HG03521 (cell line): Measurements from ENCODE around the gene GTSE1.

Experiments
- ATAC-seq: cut with Tn5 transposase; IDR thresholded peaks from one replicate; pipeline ENCODE4 v1.9.1; 2021; ENCODE audit warnings: mild to moderate bottlenecking, moderate library complexity; ENCODE audit not compliant: unreplicated experiment

The GTSE1 gene

GRCh38 chr22:46351131-46351735, 54.6 kb downstream of the GTSE1 start:
- ATAC-seq = no peak

- ATAC-seq = no peak
Measured at GRCh38 chr22:46351767-46352166, 55.1 kb downstream of the GTSE1 start.

- no peak for ATAC-seq
Measured at GRCh38 chr22:46352276-46352675, 55.6 kb downstream of the GTSE1 start.

- no peak for ATAC-seq
Measured at GRCh38 chr22:46352691-46353386, 56.2 kb downstream of the GTSE1 start.

- ATAC-seq = no peak
Measured at GRCh38 chr22:46353483-46354105, 56.9 kb downstream of the GTSE1 start.

DNA sequence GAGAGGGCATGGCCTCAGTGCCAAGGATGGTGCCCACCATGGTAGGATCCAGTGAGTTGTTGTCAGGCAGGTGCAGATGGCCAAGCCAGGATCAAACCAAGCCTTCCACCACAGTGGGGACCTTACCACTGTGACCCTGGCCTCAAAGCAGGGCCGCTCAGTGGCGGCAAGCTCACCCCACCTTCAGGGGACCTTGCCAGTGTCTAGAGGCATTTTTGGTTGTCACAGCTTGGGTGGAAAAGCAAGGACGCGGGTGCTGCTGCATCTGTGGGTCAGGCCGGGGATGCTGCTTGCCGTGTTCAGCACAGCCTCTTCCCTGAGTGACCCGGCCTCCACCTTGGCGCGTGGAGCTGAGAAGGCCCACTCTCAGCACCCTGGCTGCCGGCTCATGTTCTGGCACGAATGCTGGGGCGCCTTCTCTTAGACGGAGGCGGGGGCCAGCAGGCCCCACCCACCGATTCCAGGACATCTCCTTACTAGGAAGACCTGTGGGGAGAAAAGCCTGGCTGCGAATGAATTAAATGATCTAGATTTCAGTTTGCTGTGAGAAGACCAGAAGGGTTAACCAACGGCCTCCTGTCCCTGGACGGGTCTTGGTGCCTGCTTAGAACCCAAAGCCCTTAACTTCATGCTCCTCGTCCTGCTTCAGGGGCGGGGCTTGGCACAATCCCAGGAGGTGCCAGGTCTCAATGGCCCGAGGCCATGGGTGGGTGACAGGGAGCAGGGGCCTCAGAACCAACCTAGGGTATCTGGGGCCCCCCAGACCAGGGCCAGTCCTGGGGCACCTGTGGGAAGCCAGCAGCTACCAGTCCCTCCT, 57.7 kb downstream of the GTSE1 start:
- no peak for ATAC-seq

DNA sequence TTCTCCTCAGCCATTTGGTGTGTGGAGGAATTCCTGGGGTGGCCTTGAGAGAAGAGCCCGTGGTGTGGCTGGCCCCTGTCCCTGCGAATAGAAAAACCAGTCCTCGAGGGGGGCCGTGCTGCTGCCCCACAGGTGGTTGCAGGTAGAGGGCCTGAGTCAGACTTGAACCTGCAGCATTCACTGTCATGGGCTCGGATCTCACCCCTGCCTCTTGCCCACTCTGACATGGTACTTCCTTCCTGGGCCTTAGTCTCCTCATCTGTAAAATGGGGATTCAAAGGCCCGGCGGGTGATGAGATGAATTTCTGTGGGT, 58.3 kb downstream of the GTSE1 start:
- no peak for ATAC-seq

- no peak for ATAC-seq
Measured at GRCh38 chr22:46355369-46355995, 58.8 kb downstream of the GTSE1 start.

DNA sequence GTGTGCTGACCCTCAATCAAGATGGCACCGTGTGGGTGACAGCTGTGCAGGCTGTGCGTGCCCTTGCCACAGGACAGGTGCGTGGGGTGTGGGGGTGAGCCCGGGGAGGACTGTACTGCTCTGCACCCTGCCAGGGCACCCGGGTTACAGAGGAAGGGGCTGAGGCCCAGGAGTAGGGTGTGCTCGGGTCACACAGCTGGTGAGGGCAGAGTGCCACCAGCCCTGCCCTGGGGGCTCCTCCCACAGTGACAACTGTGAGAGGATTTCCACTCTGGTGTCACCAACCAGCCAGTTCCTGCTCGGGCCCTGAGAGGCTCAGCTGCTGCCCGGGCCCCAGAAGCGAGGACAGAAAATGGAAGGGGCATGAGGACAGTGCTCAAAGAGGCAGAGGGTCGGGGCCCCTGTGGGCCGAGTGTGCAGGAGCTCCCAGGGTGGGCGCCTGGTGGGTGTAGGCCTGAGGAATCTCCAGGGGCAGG, 59.4 kb downstream of the GTSE1 start:
- ATAC-seq = no peak

- ATAC-seq = no peak
Measured at GRCh38 chr22:46356496-46357480, 60.1 kb downstream of the GTSE1 start.

DNA sequence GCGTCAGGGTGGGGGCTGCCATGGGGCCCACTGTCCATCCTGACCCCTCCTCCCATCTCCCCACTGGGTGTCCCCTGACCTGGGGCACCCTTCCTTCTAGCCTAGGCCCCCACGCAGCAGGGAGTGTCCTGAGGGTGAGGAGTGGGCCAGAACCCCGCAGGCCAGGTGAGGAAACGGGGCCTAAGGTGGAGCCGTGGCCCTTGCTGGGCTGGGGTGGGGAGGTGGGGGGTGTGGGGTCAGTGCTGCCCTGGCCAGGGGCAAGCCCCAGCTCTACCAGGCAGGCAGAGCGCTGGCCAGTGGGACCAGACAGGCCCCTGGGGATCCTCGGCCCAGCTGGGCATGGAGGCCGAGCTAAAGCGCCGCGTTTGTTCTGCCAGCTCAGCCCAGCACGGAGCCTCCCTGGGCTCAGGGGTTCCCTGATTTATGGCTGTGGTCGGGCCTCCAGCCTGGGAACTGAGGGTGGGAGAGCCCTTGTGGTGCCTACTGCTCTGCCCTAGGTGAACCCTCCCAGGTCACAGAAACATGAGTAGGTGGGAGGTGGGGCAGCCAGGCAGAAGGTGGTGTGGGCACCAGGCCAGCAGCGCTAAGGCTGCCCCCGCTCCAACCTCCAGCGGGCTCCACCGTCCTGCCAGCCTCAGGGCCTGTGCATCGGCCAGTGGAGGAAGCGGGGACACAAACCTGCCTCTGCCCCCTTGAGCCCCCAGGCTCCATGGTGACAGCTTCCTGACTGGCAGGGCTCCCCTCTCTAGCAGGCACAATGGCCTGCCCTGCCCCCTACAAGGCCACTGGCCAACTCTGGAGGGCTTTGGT, 61.2 kb downstream of the GTSE1 start:
- ATAC-seq = no peak

DNA sequence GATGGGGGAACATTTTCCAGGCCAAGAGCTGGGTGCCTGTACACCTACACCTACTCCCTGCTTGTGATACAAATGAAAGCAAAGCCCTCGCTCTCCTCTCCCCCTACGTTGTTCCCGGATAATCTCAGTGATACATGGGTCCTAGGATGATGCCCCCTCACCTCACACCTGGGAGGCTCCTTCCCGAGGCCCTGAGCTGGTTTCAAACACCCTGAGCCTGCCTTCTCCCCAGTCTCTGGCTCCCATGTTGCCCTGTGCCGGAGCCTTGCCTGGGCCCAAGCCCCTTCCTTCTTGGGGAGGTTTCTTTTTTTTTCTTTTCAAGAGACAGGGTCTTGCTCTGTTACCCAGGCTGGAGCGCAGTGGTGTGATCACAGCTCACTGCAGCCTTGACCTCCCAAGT, 62.1 kb downstream of the GTSE1 start:
- ATAC-seq = no peak

DNA sequence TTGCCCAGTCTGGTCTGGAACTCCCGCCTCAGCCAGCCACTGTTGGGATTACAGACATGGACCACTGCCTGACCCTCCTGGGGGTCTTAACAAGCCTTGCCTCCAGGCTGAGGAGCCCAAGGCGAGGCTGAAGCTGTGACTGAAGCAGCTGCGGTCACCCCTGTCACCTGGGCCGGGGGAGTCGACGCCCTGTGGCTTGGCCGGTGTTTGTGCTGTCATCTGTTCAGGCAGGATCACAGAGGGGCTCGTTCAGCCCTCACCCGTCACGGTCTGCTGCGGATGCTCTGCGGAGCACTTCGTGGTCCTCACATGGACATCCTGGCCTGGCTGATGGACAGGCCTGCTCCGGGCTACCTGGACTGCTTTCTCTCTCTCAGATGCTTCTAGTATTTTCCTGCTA, 62.7 kb downstream of the GTSE1 start:
- ATAC-seq = no peak

DNA sequence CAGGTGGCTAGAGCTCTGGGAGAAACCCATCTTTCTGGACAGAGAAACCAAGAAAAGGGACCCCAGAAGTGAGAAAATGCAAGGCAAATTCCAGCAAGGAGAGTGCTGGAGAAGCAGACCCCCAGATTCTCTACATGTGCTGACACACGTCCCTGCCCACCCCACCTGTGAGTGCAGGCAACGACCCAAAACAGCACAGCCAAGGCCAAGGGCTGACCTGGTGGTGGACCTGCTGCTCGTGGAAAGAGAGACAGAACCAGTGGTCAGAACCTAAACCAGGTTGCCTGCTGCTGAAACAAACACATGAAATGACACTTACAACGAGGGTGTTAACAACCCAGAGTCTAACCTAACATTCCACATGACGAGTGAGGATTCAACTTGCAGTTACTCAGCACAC, 63.4 kb downstream of the GTSE1 start:
- no peak for ATAC-seq

DNA sequence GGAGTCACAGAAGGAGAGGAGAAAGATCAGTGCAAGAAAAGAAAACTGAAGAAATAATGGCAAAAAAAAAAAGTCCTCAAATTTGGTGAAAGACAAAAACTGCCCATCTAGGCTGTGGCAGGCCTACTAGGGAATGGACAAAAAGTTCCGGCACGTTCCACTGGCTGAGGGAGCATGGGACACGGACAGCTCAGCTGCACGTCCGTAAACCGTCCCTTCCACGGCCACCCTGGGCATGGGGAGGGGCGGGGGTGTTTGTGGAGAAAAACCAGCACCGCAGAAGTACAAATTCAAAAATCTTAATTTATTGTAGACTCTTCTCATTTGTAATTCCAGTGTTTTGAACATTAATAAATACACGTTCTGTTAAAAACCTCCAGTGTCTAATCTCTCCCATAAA, 64.2 kb downstream of the GTSE1 start:
- ATAC-seq = no peak

DNA sequence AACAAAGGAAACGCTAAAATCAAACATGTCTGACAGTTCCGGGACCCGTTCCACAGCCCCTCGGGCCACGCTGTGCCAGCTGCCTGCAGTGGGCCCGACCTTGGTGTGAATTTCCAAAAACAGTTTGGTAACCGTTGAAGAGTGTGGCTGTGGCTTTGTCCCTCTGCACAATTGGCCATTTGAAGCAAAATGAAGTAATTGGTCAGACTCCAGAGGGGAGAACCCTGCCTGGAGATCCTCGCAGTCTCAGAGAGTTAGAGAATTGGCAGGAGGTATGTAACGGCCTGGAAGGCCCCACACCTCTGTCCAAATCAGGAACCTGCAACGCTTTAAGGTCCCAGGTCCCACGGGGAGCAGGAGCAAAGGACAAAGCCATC, 65.1 kb downstream of the GTSE1 start:
- no peak for ATAC-seq

GRCh38 chr22:46362203-46362933, 65.7 kb downstream of the GTSE1 start:
- no peak for ATAC-seq

- no peak for ATAC-seq
Measured at GRCh38 chr22:46362934-46363515, 66.4 kb downstream of the GTSE1 start.
